Endodermal cell (in vitro differentiated cells): Measurements from ENCODE around the gene IZUMO1R. TPM values are rescaled to one million over a fixed set of nuclear protein-coding genes. Genes with fewer than 3 reads are reported as not detected.

Experiments
- DNase-seq: peaks from one replicate; pipeline ENCODE4 v3.0.0-alpha.2; 2017
- H3K27ac ChIP-seq: 2 replicates; pipeline ENCODE4 v1.5.1; 2013; ENCODE audit warnings: mild to moderate bottlenecking, low read depth, low read length, moderate library complexity
- H3K27me3 ChIP-seq: 2 replicates; pipeline ENCODE4 v1.6.1; 2013; ENCODE audit warnings: mild to moderate bottlenecking, low read length, moderate library complexity; ENCODE audit not compliant: insufficient read depth, control insufficient read depth, poor library complexity, severe bottlenecking
- H3K36me3 ChIP-seq: 2 replicates; pipeline ENCODE4 v1.7.0; 2013; ENCODE audit warnings: mild to moderate bottlenecking, low read length, moderate library complexity; ENCODE audit not compliant: control insufficient read depth, insufficient read depth
- H3K4me1 ChIP-seq: one replicate; pipeline ENCODE4 v1.7.0; 2013; ENCODE audit warnings: low read length; ENCODE audit not compliant: control insufficient read depth, insufficient read depth
- H3K4me3 ChIP-seq: 2 replicates; pipeline ENCODE4 v1.5.1; 2013; ENCODE audit warnings: mild to moderate bottlenecking, low read length, moderate library complexity
- H3K9ac ChIP-seq: 2 replicates; pipeline ENCODE4 v1.6.1; 2013; ENCODE audit warnings: mild to moderate bottlenecking, low read length, moderate library complexity; ENCODE audit not compliant: poor library complexity, severe bottlenecking; ENCODE audit errors: extremely low read depth
- H3K9me3 ChIP-seq: 2 replicates; pipeline ENCODE4 v1.6.1; 2013; ENCODE audit warnings: mild to moderate bottlenecking, low read length, moderate library complexity; ENCODE audit not compliant: control insufficient read depth
- H3K27ac Mint-ChIP-seq: 2 replicates; pipeline ENCODE4 v1.8.0; 2020; ENCODE audit warnings: mixed read lengths
- H3K27me3 Mint-ChIP-seq: 2 replicates; pipeline ENCODE4 v1.8.0; 2021; ENCODE audit warnings: mild to moderate bottlenecking, mixed read lengths; ENCODE audit not compliant: insufficient read depth
- H3K36me3 Mint-ChIP-seq: 2 replicates; pipeline ENCODE4 v1.8.0; 2020; ENCODE audit warnings: low read depth, mixed read lengths
- H3K4me1 Mint-ChIP-seq: 2 replicates; pipeline ENCODE4 v1.8.0; 2020; ENCODE audit warnings: mixed read lengths
- H3K4me3 Mint-ChIP-seq: 2 replicates; pipeline ENCODE4 v1.8.0; 2020; ENCODE audit warnings: mild to moderate bottlenecking, moderate library complexity, mixed read lengths
- H3K9me3 Mint-ChIP-seq: 2 replicates; pipeline ENCODE4 v1.8.0; 2020; ENCODE audit warnings: mild to moderate bottlenecking, mixed read lengths
- CTCF ChIP-seq: fragments of 200-600 bp; sonication (generic); conservative IDR thresholded peaks from 2 replicates; pipeline ENCODE4 v1.5.0; 2021; ENCODE audit warnings: antibody characterized with exemption, mild to moderate bottlenecking
- WGBS, 2 experiments: methylation state at CpG; one replicate each; pipeline versions ENCODE4 v1.1.5 to v1.1.7; 2013; ENCODE audit warnings: missing lambda C conversion rate in 2 of 2, mixed read lengths in 1 of 2; ENCODE audit not compliant: insufficient coverage in 1 of 2, insufficient read length in 1 of 2; 5-methylcytosine and 5-hydroxymethylcytosine counted together
- total RNA-seq, 2 donors: library from RNA; stranded (reverse); fragmentation: NEBNext Ultra II Directional in 1 of 2; extraction: Animal tissue kit (Norgen Biotek cat#: 25700) in 1 of 2; gene quantifications; 2 replicates in 1 of 2; 3 replicates in 1 of 2; pipeline ENCODE4 v1.2.1, GENCODE V29; 2021

Gene IZUMO1R
- total RNA-seq, 2 donors from 2014 or later = not detected

GRCh38 chr11:94325681-94326080 lies 21.3 kb downstream of the IZUMO1R start:
- no peaks in the 10 kb centered on the region for H3K36me3 ChIP-seq
- H3K27ac Mint-ChIP-seq = no peak overlapping the region
- peak; percentile 97 for DNase-seq
- H3K9me3 Mint-ChIP-seq = no peaks in the 10 kb centered on the region
- H3K36me3 Mint-ChIP-seq = no peaks in the 10 kb centered on the region
- no peaks in the 10 kb centered on the region for H3K4me1 Mint-ChIP-seq
- 17 to 33% methylated on average over 1 of the region's 1 CpG for WGBS, 2 experiments
- no peaks in the 10 kb centered on the region for H3K27me3 ChIP-seq
- no peaks in the 10 kb centered on the region for H3K9me3 ChIP-seq
- H3K9ac ChIP-seq = no peak overlapping the region
- H3K27ac ChIP-seq = no peak overlapping the region
- TF ChIP-seq CTCF = peak; percentile 93
- peaks cover 7% of the 10 kb centered on the region for H3K27me3 Mint-ChIP-seq
- no peak overlapping the region for H3K4me3 ChIP-seq
- no peaks in the 10 kb centered on the region for H3K4me1 ChIP-seq
- no peak overlapping the region for H3K4me3 Mint-ChIP-seq

DNA sequence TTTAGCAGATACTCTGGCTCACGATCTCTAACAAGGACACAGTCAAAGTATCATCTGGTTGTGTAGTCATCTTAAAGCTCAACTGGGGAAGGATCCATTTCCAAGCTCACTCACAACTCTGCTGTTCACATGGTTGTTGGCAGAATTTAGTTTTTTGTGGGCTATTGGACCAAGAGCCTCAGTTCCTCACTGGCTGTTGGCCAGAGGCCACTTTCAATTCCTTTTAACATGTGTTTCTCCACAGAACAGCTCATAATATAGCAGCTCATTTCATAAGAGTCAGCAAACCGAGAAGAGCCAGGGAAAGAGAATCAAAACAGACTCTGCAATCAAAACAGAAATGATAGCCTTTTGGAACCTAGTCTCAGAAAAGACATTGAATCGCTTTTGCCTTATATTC lies 22.6 kb downstream of the IZUMO1R start:
- H3K4me3 Mint-ChIP-seq = no peak overlapping the region
- H3K36me3 ChIP-seq = no peaks in the 10 kb centered on the region
- H3K9me3 Mint-ChIP-seq = no peaks in the 10 kb centered on the region
- no peak overlapping the region for H3K27ac ChIP-seq
- H3K4me3 ChIP-seq = no peak overlapping the region
- no peaks in the 10 kb centered on the region for H3K4me1 Mint-ChIP-seq
- 17 to 25% methylated on average over 2 of the region's 3 CpGs for WGBS, 2 experiments
- H3K36me3 Mint-ChIP-seq = no peaks in the 10 kb centered on the region
- no peak for DNase-seq
- H3K9me3 ChIP-seq = no peaks in the 10 kb centered on the region
- no peak overlapping the region for H3K27ac Mint-ChIP-seq
- no peaks in the 10 kb centered on the region for H3K4me1 ChIP-seq
- no peaks in the 10 kb centered on the region for H3K27me3 ChIP-seq
- H3K9ac ChIP-seq = no peak overlapping the region
- peaks cover 7% of the 10 kb centered on the region for H3K27me3 Mint-ChIP-seq
- no peak for TF ChIP-seq CTCF

GRCh38 chr11:94328587-94329080 lies 24.3 kb downstream of the IZUMO1R start:
- Histone ChIP-seq H3K27ac (no peak overlapping the region), H3K9me3 (no peaks in the 10 kb centered on the region), H3K4me1 (no peaks in the 10 kb centered on the region), H3K9ac (no peak overlapping the region), H3K4me3 (no peak overlapping the region), H3K27me3 (no peaks in the 10 kb centered on the region), H3K36me3 (no peaks in the 10 kb centered on the region)
- Mint-ChIP-seq H3K4me3 (no peak overlapping the region), H3K36me3 (no peaks in the 10 kb centered on the region), H3K27me3 (peaks cover 7% of the 10 kb centered on the region), H3K4me1 (no peaks in the 10 kb centered on the region), H3K9me3 (no peaks in the 10 kb centered on the region), H3K27ac (no peak overlapping the region)
- no peak for TF ChIP-seq CTCF
- WGBS, 2 experiments = 81 to 94% methylated on average over 5 to 6 of the region's 6 CpGs
- DNase-seq = no peak
